Measurements from ENCODE around the gene PLXDC2. TPM values are rescaled to one million over a fixed set of nuclear protein-coding genes. Genes with fewer than 3 reads are reported as not detected.

PLXDC2 gene
- total RNA-seq, 1 donor from 2014 or later = 143 TPM

DNA sequence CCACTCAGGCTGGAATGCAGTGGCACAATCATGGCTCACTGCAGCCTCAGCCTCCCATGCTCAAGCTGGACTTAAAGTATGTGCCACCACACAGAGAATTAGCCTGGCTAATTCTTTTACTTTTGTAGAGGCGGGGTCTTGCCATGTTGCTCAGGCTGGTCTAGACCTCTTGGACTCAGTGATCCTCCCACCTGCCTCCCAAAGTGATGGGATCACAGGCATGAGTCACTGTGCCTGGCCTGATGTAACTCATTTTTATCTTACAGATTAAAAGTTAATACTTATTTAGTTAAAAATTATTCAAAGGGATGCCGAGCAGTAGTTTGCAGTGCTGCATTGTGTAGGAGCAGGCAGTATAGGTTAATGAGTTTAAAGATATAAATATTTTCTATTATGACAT lies 12.6 kb upstream of the PLXDC2 start:
- Histone ChIP-seq H3K27ac (no peak overlapping the region), H3K27me3 (ENCODE audit: low read depth) (no peaks in the 10 kb centered on the region), H3K4me1 (no peaks in the 10 kb centered on the region), H3K9me3 (no peaks in the 10 kb centered on the region), H3K4me3 (no peak overlapping the region), H3K36me3 (no peaks in the 10 kb centered on the region)
- TF ChIP-seq, protein P1, sequence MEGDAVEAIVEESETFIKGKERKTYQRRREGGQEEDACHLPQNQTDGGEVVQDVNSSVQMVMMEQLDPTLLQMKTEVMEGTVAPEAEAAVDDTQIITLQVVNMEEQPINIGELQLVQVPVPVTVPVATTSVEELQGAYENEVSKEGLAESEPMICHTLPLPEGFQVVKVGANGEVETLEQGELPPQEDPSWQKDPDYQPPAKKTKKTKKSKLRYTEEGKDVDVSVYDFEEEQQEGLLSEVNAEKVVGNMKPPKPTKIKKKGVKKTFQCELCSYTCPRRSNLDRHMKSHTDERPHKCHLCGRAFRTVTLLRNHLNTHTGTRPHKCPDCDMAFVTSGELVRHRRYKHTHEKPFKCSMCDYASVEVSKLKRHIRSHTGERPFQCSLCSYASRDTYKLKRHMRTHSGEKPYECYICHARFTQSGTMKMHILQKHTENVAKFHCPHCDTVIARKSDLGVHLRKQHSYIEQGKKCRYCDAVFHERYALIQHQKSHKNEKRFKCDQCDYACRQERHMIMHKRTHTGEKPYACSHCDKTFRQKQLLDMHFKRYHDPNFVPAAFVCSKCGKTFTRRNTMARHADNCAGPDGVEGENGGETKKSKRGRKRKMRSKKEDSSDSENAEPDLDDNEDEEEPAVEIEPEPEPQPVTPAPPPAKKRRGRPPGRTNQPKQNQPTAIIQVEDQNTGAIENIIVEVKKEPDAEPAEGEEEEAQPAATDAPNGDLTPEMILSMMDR (IDR thresholded peaks at IDR 0.05) = no peak
- DNase-seq (no peak), ATAC-seq (no peak)
- intact Hi-C loops (cut with DNase I) = no loop called here

DNA sequence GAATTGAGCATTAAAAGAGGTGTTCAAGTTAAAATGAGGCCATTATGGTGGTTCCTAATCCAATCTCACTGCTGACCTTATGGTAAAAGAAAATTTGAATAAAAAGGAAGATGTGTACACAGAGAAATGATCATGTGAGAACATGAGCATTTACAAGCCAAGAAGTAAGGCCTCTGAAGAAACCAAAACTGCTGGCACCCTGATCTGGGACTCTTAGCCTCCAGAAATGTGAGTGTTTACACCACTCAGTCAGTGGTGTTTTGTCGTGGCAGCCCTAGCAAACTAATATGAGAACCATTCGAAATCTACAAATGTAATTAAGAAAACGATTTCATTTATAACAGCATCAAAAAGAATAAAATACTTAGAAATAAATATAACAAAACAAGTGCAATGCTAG lies 6.8 kb upstream of the PLXDC2 start:
- Histone ChIP-seq H3K9me3 (no peaks in the 10 kb centered on the region), H3K27me3 (ENCODE audit: low read depth) (no peaks in the 10 kb centered on the region), H3K36me3 (no peaks in the 10 kb centered on the region), H3K4me3 (no peak overlapping the region), H3K4me1 (no peaks in the 10 kb centered on the region), H3K27ac (no peak overlapping the region)
- intact Hi-C loops (cut with DNase I) = no loop called here
- TF ChIP-seq, protein P1 (IDR thresholded peaks at IDR 0.05) = no peak
- DNase-seq (no peak), ATAC-seq (no peak)

DNA sequence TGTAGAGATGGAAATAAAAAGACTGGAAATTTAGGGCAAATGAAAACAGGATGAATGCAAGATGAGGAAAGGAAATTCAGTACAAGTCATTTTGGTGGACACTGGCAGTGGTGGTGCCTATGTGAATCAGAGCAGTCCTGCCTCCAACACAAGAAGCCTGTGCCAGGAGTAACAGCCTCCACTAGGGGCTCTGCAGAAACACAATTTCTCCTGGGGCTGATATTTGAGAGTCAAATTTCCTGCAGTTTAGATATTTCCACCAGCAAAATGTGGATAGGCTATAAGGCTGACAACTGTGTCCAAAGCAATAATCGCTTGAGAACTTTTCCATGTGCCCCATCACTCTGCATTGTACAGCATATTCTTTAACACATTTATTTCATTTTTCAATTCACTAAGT lies 4.7 kb upstream of the PLXDC2 start:
- TF ChIP-seq, protein P1 (IDR thresholded peaks at IDR 0.05) = peak; percentile 49
- Histone ChIP-seq H3K9me3 (no peaks in the 10 kb centered on the region), H3K4me1 (no peaks in the 10 kb centered on the region), H3K36me3 (no peaks in the 10 kb centered on the region), H3K27me3 (ENCODE audit: low read depth) (no peaks in the 10 kb centered on the region), H3K27ac (no peak overlapping the region), H3K4me3 (no peak overlapping the region)
- DNase-seq = no peak
- intact Hi-C loops (cut with DNase I) = no loop called here
- ATAC-seq = no peak

DNA sequence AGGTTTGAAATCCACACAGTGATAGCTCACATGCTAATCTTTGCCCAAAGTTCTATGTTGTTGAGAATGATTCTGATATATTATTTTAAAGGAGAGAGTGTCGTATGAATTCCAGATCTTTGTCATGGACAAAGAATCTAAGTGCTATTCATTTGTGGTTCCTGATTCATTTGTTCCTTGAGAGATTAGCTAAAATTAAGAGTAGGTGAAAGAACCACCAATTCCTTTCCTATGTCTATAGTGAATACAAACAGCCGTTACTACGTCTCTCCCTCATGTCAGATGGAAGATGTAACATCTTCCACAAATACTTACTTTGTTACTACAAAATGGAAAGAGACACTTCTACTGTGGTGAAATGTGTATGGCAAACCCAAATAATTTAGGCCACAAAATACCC lies 3.3 kb upstream of the PLXDC2 start:
- intact Hi-C loops (cut with DNase I) = no loop called here
- no peaks in the 10 kb centered on the region for H3K27me3 ChIP-seq (ENCODE audit: low read depth)
- ATAC-seq (no peak), DNase-seq (no peak)
- H3K27ac ChIP-seq = no peak overlapping the region
- H3K4me3 ChIP-seq = no peak overlapping the region
- H3K36me3 ChIP-seq = no peaks in the 10 kb centered on the region
- TF ChIP-seq, protein P1 (IDR thresholded peaks at IDR 0.05) = no peak
- no peaks in the 10 kb centered on the region for H3K4me1 ChIP-seq
- no peaks in the 10 kb centered on the region for H3K9me3 ChIP-seq

DNA sequence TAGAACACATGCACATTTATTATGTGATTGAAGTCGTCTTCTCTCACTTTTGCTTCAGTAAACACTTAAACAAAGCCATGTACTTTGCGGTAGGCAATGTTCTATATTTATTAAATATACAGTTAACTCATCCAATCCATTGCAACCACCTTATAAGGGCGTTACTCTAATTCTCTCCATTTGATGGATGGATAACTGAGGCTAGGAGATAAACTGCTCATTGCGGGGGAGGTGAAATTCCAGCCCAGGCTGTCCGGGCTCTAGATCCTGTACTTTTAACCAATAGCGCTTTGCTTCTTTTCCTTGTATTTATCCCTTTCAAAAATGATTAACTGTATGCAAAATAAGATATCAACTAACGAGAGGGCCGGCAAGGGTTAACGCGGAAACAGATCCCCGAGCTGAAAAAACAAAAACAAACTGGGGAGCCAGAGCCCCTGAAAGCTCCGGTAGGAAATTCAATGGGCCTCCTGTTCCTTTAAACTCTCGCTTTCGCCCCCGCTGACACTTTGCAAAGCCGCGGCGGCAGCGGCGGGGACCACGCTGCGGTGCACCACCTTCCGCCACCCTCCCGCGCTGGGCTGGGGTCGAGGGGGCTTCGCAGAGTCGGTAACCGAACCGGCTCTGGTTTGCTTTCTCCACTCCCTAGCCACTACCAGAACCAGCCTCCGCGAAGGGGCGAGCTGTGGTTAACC lies 1.0 kb upstream of the PLXDC2 start:
- Histone ChIP-seq H3K4me1 (no peaks in the 10 kb centered on the region), H3K27ac (peak overlapping the region; percentile 90), H3K4me3 (peak overlapping the region; percentile 82), H3K36me3 (no peaks in the 10 kb centered on the region), H3K9me3 (no peaks in the 10 kb centered on the region), H3K27me3 (ENCODE audit: low read depth) (no peaks in the 10 kb centered on the region)
- ATAC-seq (peak; percentile 6 to 28), DNase-seq (peak; percentile 49)
- intact Hi-C loops (cut with DNase I) = no loop called here
- TF ChIP-seq, protein P1 (IDR thresholded peaks at IDR 0.05) = no peak

Data from lower lobe of right lung (tissue), 2 donors.